GM11168 (cell line): ENCODE data around the gene EIF3L.

Experiments used
- in situ Hi-C: fragments of 300-500 bp; cut with MboI; formaldehyde crosslinking; loops from one replicate; pipeline ENCODE4 v1.12.0; 2022; ENCODE audit warnings: low sequenced_read_pairs; ENCODE audit not compliant: unreplicated experiment

The EIF3L gene

DNA sequence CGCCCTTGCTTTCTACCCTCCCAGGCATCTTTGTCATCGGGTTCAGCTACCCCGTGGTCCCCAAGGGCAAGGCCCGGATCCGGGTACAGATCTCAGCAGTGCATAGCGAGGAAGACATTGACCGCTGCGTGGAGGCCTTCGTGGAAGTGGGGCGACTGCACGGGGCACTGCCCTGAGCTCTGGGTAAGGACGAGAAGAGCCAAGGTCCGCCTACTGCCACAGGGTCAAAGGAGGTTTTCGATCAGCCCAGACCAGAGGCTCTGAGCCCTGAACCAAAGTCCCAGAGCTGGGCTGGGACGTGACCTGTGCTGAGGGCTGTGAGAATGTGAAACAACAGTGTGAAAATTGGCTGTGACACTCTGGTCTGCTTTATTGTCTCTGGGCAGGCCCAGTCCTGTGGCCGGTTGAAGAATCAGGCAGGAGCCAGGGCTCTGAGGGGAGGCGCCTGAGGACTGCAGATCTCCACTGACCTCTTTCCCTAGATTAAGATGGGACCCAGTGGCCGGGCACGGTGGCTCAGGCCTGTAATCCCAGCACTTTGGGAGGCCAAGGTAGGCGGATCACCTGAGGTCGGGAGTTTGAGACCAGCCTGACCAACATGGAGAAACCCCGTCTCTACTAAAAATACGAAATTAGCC, 32.6 kb upstream of the EIF3L start:
- in situ Hi-C loops = no loop called here

DNA sequence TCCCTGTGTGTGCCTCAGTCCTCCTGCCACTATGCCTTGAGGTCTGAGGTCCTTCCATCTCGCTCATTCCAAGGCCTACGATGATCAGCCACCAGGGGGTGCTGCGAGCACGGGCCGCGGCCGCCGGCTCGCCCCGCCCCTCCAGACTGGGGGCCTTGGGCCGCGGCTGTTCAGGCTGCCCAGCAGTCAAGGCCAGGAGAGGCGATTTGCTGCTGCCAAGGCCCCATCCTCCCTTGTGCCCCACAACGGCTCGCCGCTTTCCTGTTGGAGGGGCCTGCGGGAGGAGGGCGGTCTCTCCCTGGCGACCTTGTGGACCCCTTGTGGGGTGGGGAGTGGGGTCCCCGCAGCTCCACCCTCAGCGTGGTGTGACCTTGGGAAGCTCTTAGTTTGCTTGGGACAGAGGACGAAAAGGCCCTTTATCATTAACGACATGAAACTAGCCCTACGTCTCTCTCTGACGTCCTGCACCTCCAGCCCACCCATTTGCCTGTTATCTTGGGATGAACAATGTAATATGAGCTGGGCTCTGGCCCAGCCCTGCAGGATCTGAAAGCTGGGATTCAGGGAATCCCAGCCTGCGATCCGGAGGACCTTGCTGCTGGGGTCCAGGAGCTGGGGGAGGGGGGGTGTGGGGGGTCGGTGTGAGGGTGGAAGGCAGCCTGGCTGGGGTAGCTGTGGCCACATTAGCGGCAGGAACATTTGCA, 31.4 kb upstream of the EIF3L start:
- in situ Hi-C loops = no loop called here

- in situ Hi-C loops = no loop called here
Observed at GRCh38 chr22:37818409-37819104, 30.7 kb upstream of the EIF3L start.

- in situ Hi-C loops = no loop called here
Observed at GRCh38 chr22:37819105-37819433, 30.1 kb upstream of the EIF3L start.

GRCh38 chr22:37820350-37820749, 28.9 kb upstream of the EIF3L start:
- in situ Hi-C loops = no loop called here

- in situ Hi-C loops = no loop called here
Observed at GRCh38 chr22:37822079-37822833, 27.0 kb upstream of the EIF3L start.

GRCh38 chr22:37823134-37823985, 25.9 kb upstream of the EIF3L start, which contains the start of gene GALR3:
Gene GALR3 (plus strand): TSS chr22:37823382. CDS start chr22:37823407, 25 bp downstream.
- in situ Hi-C loops = no loop called here

DNA sequence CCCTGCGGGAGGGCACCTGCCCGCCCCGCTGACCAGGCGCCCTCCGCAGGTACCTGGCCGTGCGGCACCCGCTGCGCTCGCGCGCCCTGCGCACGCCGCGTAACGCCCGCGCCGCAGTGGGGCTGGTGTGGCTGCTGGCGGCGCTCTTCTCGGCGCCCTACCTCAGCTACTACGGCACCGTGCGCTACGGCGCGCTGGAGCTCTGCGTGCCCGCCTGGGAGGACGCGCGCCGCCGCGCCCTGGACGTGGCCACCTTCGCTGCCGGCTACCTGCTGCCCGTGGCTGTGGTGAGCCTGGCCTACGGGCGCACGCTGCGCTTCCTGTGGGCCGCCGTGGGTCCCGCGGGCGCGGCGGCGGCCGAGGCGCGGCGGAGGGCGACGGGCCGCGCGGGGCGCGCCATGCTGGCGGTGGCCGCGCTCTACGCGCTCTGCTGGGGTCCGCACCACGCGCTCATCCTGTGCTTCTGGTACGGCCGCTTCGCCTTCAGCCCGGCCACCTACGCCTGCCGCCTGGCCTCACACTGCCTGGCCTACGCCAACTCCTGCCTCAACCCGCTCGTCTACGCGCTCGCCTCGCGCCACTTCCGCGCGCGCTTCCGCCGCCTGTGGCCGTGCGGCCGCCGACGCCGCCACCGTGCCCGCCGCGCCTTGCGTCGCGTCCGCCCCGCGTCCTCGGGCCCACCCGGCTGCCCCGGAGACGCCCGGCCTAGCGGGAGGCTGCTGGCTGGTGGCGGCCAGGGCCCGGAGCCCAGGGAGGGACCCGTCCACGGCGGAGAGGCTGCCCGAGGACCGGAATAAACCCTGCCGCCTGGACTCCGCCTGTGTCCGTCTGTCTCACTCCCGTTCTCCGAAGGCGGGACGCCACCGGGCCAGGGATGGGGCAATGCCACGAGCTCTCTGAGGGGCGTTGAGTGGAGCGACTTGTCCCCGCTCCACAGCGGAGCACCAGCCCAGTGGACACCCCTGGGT, 24.3 kb upstream of the EIF3L start:
- in situ Hi-C loops = no loop called here

- in situ Hi-C loops = no loop called here
Observed at GRCh38 chr22:37827056-37827455, 22.2 kb upstream of the EIF3L start.

- in situ Hi-C loops = no loop called here
Observed at GRCh38 chr22:37830093-37830842, 19.0 kb upstream of the EIF3L start.

DNA sequence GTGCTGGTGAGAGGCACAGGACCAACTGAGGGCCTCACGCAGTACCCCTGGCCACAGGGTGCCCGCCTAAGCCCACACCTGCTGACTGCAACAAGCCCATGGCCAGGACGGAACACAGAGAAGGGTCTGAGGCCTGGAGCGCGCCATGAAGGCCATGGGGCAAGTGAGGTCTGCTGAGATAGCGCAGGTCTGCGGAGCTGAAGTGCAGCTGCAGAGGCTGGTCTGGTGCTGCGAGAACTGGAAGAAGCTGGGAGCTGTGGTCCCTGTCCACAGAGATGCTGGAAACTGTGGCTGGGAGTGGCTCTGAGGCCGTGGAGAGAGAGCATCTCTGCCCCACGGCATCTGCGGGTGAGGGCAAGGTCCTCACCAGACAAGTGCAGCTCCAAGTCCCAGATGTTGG, 17.7 kb upstream of the EIF3L start:
- in situ Hi-C loops = no loop called here

DNA sequence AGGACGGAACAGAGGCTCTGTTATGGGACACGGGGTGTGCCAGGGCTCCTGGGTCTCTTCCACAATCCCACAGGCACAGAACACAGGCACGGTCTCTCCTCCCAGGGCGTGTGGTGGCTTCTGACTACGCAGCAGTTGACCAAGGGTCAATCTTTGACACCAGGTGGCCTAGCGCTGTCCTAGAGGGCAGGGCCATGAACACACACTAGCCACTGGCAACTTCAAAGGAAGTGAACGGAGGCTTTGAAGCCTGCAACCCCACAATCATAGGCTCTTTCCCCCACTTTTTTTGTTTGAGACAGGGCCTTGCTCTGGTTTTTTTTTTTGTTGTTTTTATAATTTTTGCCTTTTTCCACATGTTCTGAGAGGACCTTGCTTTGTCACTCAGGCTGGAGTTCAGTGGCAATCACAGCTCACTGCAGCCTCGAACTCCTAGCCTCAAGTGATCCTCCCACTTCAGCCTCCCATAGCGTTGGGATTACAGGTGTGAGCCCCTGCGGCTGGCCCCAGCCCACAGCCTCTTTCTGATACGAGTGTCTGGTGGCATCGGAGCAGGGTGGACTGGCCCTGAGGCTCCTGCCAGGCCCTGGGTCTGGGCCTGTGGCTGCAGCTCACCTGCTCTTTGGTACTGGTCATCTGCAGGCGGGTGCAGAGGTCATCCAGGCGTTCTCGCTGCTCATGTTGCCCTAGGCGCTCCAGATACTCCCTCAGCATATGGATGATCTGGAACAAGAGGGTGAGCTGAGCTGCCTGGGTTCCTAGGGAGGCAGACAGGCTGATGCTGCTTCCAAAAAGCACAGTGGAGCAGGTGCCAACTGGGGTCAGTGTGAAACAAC, 17.0 kb upstream of the EIF3L start:
- in situ Hi-C loops = no loop called here

DNA sequence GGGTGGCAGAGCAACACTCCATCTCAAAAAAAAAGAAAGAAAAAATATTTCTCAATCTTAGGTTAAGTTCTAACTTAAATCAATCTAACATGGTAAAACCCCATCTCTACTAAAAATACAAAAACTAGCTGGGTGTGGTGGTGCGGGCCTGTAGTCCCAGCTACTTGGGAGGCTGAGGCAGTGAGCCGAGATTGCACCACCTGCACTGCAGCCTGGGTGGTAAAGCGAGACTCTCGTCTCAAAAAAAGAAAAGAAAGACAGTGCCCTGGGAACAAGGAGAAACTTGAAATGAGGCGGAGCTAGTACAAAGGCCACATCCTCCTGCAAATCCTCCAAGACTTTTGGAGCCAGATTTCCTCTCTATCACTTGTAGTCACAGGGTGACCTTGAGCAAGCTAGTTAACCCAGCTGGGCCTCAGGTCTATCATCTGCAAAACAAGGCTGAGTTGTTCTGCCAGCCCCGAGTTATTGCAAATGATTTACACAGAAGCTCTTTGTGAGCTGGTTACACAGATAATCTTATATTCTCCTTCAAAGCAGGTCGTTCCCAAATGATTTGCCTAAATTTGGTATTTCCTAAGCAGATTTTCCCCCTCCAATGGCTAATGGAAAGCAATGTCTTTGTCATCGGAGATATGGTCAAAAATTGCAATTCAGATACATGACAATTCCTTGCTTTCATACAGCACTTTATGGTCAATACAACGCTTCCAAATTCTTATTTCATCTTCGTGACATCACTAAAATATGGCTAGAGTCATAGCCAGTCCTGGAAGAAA, 7.0 kb upstream of the EIF3L start:
- in situ Hi-C loops = no loop called here

DNA sequence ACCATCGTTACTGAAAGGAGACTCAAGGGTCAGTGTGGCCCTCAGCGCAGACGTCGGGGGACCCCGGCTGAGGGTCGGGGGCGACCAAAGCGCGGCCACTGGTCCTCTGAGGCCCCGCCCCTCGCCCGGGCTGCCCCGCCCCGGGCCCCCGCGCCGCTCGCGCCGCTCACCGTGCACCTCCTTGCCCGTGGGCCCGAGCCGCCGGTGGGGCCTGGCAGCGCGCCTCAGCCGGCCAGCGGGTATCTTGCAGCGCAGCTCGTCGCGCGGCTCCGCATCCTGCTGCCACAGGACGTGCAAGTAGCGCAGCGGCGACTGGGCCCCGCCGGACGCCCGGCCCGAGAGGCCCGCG, 5.5 kb upstream of the EIF3L start:
- in situ Hi-C loops = no loop called here

DNA sequence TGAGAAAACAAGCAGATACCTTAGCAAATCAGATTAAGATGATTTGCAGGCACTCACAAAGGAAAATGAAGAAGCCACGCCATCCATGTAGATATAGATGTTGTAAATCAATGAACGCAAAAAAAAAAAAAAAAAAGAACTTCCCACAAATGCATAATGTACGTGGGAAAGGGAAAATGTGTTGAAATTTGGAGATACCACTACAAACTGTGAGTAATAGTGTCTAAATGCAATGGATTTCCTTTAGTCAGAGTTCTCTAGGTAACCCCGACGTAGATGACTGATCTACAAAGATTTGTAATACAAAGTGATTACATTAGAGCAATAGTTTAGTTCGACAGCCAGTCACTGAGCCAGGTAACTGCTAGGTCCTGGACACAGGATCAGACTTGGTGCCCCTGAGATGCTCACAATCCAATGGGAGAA, 4.3 kb upstream of the EIF3L start:
- in situ Hi-C loops = no loop called here

- in situ Hi-C loops = no loop called here
Observed at GRCh38 chr22:37846433-37846832, 2.8 kb upstream of the EIF3L start.
